IPS-20b (cell line): Measurements from ENCODE around the gene ADARB2.

Experiments
- H3K27ac ChIP-seq: one replicate; pipeline ENCODE4 v1.5.1; 2013; ENCODE audit warnings: low read length
- H3K27me3 ChIP-seq: 2 replicates; pipeline ENCODE4 v1.6.1; 2013; ENCODE audit warnings: mild to moderate bottlenecking, low read length, inconsistent platforms; ENCODE audit not compliant: insufficient read depth
- H3K36me3 ChIP-seq: 2 replicates; pipeline ENCODE4 v1.6.1; 2013; ENCODE audit warnings: low read depth, mild to moderate bottlenecking, inconsistent platforms, low read length, moderate library complexity; ENCODE audit not compliant: insufficient read depth
- H3K4me1 ChIP-seq: 2 replicates; pipeline ENCODE4 v1.6.1; 2013; ENCODE audit warnings: mild to moderate bottlenecking, control low read depth, inconsistent platforms, low read length, moderate library complexity; ENCODE audit not compliant: insufficient read depth
- H3K4me3 ChIP-seq: 2 replicates; pipeline ENCODE4 v1.5.1; 2013; ENCODE audit warnings: mild to moderate bottlenecking, low read length, inconsistent platforms
- H3K9ac ChIP-seq: 2 replicates; pipeline ENCODE4 v1.6.1; 2013; ENCODE audit warnings: low read depth, mild to moderate bottlenecking, inconsistent platforms, low read length, moderate library complexity
- H3K9me3 ChIP-seq: 2 replicates; pipeline ENCODE4 v1.6.1; 2013; ENCODE audit warnings: mild to moderate bottlenecking, low read depth, low read length, inconsistent platforms; ENCODE audit not compliant: insufficient read depth

ADARB2 gene

DNA sequence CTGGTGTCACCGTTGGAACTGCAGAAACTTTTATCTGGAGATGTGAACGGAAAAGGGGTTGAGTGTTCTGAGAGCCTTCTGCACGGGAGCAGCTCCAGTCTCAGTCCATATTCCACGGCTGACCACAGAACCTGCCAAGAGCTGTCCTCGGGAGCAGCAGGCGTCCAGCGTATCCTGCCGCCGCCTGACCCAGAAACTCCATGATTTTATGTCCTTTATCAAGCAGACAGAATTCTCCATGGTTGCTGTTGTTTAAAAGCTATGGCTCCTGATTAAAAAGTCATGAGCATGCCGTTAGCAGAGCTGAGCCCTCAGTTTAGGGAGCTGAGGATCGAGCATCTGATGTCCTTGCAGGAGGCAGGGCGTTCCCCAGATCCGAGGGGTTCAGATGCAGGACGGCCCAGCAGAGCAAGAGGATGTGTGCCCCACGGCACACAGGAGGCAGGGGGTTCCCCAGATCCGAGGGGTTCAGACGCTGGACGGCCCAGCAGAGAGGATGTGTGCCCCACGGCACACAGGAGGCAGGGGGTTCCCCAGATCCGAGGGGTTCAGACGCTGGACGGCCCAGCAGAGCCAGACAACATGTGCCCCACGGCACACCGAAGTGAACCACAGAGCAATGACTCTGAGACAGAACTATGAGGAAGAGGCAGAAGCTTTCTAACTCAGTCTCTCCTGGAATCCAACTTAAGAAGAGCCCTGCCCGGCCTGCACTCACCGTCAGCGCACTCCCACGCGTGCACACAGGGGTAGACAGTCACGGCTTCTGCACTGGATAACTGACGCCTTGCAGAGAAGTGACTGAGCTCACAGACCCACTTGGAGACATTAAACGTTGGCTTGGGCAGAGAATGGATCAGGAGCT is 584.7 kb downstream of the ADARB2 start:
- H3K4me1 ChIP-seq: no peaks in the 10 kb centered on the region
- H3K36me3 ChIP-seq: no peaks in the 10 kb centered on the region
- no peak overlapping the region for H3K27ac ChIP-seq
- no peak overlapping the region for H3K4me3 ChIP-seq
- no peaks in the 10 kb centered on the region for H3K9me3 ChIP-seq
- 0 out of 2 replicates have a peak, but pooled peaks cover 3% of the 10 kb centered on the region for H3K27me3 ChIP-seq
- no peak overlapping the region for H3K9ac ChIP-seq

DNA sequence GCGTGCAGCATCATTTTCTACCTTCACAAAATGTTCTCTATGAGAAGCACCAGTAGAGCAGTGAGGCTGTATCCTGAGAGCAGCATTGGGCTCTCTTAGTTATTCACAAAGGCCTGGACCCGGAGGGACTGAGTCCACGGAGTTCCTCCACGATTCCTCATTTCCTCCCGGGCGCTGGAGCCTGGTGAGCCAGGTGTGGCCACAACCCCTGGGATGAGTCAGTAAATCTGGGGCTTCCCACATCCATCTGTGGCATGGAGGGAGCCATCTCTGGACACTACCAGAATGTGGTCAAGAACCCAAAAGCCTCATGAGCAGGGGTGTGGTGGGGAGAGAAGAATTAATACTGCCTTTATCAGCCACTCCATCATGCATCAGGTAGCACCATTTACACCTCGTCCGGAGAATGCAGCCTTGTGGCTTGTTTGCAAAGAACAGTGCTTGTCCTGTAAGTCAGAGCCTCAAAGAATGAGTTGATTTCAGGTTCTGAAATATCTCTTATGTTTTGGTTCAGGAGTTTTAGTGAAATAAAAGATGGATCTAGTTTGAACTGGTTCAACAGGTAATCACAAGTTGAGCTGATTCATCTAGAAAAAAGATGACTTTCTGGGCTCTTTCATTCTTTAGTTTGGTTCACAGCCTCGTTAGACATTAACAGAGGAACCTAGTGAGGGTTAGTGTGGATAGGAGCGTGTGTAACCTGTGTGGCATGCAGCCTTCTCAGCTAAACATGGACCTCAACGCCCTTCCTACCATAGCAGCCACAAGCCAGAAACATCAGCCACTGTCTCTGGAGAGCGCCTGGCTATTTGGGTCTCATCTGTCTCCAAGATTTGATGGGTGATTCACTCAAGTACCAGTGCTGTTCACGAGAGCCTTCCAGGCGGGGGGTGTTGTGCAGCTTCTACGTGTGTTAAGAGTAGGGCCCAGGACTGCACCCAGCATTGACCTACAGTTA is 586.0 kb downstream of the ADARB2 start:
- Histone ChIP-seq H3K27ac (no peak overlapping the region), H3K4me3 (no peak overlapping the region), H3K9ac (no peak overlapping the region), H3K27me3 (0 out of 2 replicates have a peak, but pooled peaks cover 3% of the 10 kb centered on the region), H3K36me3 (no peaks in the 10 kb centered on the region), H3K4me1 (no peaks in the 10 kb centered on the region), H3K9me3 (no peaks in the 10 kb centered on the region)

DNA sequence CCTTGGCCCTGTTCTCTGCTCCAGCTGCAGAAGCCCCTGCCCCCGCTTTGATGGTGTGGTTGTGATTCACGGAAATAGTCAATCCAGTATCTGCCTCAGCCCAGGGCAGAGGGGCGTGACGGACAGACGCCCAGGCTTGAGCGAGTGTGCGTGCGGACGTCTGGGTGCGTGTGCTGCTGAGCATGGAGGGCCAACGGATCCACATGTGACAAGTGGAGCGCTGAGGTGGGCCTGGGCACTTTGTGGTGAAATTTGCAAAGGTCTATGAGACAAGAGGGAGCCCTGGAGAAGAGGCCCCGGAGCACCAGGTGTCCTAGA is 586.7 kb downstream of the ADARB2 start:
- H3K4me1 ChIP-seq: no peaks in the 10 kb centered on the region
- peaks cover 7% of the 10 kb centered on the region; the same call in 1 of the 2 replicates for H3K9me3 ChIP-seq
- H3K27ac ChIP-seq: no peak overlapping the region
- no peak overlapping the region for H3K4me3 ChIP-seq
- no peaks in the 10 kb centered on the region for H3K36me3 ChIP-seq
- H3K27me3 ChIP-seq: 0 out of 2 replicates have a peak, but pooled peaks cover 3% of the 10 kb centered on the region
- no peak overlapping the region for H3K9ac ChIP-seq

DNA sequence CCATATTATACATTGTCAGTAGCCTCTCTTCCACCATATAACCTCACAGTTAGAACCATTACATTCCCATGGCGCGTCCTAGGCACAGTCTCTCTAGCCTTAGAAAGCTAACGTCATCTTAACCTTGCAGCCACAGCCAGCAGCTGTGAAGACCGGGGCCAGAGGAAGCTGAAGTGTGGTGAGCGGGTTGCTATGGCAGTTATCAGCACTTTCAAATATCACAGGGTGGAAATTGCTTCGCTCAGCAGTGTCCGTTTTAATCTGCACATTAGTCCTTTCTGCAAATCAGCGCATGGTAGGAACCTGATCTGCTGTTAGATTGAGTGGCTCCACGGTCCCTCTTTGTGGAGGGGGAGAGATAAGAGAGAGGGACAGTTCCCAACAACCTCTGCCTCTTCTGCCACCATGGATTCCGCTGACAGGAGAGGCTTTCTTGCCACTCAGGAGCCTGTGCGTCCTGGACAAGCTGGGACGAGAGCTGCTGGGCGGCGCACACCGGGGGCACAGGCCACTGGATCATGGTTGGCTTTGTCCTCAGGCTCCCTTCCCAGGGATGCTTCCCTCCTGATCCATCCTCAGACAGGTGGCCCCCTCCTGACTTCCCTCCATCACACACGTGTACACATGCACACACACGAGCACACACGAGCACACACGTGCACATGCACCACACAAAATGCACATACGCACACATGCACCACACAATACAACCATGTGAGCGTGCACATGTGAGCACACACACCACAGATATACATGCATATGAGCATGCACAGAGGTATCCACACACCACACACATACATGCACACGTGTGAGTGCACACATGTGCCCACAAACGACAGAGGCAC is 587.3 kb downstream of the ADARB2 start:
- Histone ChIP-seq H3K9ac (no peak overlapping the region), H3K27me3 (0 out of 2 replicates have a peak, but pooled peaks cover 3% of the 10 kb centered on the region), H3K36me3 (no peaks in the 10 kb centered on the region), H3K9me3 (peaks cover 7% of the 10 kb centered on the region; the same call in 1 of the 2 replicates), H3K4me1 (no peaks in the 10 kb centered on the region), H3K4me3 (no peak overlapping the region), H3K27ac (no peak overlapping the region)

DNA sequence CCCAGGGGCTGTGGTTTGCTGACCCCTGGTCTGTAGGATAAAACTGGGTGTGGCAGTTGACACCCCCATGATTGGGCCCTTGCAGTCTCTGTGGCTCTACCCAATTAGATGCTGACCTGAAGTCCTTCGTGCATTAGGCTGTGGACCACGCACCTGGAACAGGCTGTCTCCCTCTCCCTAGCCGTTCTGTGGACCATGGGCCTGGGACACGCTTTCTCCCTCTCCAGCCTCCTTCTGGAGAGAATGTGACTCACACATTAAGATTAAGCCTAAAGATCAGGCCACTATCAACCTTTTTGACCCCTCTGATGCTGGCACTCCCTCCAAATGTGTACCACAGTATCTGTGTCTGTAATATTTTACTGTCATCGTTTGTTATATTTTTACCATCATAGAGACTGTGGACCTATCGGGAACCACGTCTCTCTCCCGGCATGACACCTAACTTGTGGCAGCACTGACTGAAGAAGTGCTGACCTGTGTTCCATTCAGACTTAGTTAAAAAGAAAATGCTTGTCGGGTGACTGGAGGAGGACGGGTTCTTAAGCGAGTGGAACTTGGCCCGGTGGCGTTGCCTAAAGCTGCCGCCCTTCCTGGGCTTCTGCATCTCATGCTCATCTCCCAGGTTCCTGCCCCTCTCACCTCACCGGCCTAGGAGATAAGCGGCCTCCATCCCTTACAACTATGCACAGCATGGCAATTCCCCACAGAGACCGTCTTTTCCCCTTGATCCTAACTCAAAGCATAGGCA is 588.3 kb downstream of the ADARB2 start:
- Histone ChIP-seq H3K4me3 (no peak overlapping the region), H3K4me1 (no peaks in the 10 kb centered on the region), H3K27ac (no peak overlapping the region), H3K36me3 (no peaks in the 10 kb centered on the region), H3K27me3 (0 out of 2 replicates have a peak, but pooled peaks cover 3% of the 10 kb centered on the region), H3K9ac (no peak overlapping the region), H3K9me3 (peaks cover 7% of the 10 kb centered on the region; the same call in 1 of the 2 replicates)

DNA sequence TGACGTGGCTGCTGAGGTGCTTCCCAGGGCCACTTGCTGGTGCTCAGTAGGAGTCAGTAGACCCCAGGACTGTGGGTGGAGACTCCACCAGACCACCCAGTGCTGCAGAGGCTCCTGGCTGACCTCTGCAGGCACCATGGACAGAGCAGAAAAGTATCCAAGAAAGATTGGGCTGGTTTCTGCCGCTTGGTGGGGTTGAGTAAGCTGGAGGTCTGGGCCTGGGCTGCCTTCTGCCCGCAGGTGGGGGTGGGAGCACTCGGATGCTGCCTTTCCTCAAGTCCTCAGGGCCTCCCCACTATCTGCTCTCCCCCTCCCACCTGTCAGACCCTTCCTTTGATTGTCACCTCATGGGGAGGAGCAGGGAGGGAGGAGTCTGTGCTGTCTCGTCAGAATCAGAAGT is 589.5 kb downstream of the ADARB2 start:
- no peak overlapping the region for H3K4me3 ChIP-seq
- no peak overlapping the region for H3K9ac ChIP-seq
- H3K9me3 ChIP-seq: peaks cover 7% of the 10 kb centered on the region; the same call in 1 of the 2 replicates
- no peaks in the 10 kb centered on the region for H3K27me3 ChIP-seq
- no peak overlapping the region for H3K27ac ChIP-seq
- no peaks in the 10 kb centered on the region for H3K36me3 ChIP-seq
- H3K4me1 ChIP-seq: no peaks in the 10 kb centered on the region

DNA sequence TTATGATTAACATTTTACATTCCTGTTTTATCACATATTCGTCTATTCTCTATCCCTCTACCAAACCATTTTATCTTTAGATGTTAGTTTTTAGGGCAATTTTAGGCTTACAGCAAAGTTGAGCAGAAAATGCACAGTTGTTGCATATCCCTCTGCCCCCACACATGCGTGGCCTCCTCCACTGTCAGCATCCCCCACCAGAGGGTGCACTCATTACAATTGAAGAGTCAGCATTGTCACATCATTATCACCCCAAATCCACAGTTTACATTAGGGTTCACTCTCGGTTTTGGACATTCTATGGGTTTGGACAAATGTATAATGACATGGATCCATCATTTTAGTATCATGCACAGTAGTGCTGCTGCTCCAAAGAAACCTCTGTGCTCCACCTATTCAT is 594.7 kb downstream of the ADARB2 start:
- Histone ChIP-seq H3K27ac (no peak overlapping the region), H3K9me3 (peaks cover 7% of the 10 kb centered on the region; the same call in 1 of the 2 replicates), H3K9ac (no peak overlapping the region), H3K27me3 (no peaks in the 10 kb centered on the region), H3K4me1 (no peaks in the 10 kb centered on the region), H3K36me3 (no peaks in the 10 kb centered on the region), H3K4me3 (no peak overlapping the region)

DNA sequence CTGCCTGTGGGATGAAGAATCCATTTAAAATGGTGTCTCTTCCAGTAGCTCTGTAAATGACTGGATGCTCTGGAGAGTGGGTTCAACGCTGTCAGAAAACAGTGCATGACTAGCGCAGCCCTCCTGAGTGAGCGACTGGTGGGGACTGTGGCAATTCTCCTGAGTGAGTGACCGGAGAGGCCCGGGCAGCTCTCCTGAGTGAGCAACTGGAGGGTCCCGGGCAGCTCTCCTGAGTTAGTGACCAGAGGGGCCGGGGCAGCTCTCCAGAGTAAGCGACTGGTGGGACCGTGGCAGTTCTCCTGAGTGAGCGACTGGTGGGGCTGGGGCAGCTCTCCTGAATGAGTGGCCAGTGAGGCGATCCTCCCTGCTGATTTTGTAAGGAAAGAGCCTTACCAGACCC is 595.6 kb downstream of the ADARB2 start:
- H3K9me3 ChIP-seq: peaks cover 7% of the 10 kb centered on the region; the same call in 1 of the 2 replicates
- no peaks in the 10 kb centered on the region for H3K36me3 ChIP-seq
- no peak overlapping the region for H3K4me3 ChIP-seq
- no peak overlapping the region for H3K9ac ChIP-seq
- no peak overlapping the region for H3K27ac ChIP-seq
- H3K4me1 ChIP-seq: no peaks in the 10 kb centered on the region
- H3K27me3 ChIP-seq: no peaks in the 10 kb centered on the region

DNA sequence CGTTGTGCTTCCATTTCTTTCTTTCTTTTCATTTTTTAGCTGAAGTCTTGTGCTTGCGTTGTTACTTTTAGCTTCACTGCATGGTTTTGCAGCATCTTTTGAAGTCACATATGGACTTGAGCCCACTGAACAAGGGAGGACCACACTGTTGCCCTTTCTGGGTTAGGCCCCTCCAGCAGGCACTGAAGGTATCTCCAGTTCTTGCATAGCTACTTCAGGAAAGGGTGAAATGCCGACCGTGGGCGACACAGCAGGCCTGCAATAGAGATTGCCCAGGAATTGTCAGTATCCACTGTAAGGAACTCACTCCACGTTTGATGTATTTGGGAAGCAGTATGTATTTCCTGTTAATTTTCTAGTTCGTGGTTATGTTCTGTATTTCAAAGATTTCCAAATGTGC is 596.1 kb downstream of the ADARB2 start:
- H3K9me3 ChIP-seq: peaks cover 7% of the 10 kb centered on the region; the same call in 1 of the 2 replicates
- H3K4me1 ChIP-seq: no peaks in the 10 kb centered on the region
- H3K4me3 ChIP-seq: no peak overlapping the region
- no peaks in the 10 kb centered on the region for H3K36me3 ChIP-seq
- H3K9ac ChIP-seq: no peak overlapping the region
- no peaks in the 10 kb centered on the region for H3K27me3 ChIP-seq
- no peak overlapping the region for H3K27ac ChIP-seq

DNA sequence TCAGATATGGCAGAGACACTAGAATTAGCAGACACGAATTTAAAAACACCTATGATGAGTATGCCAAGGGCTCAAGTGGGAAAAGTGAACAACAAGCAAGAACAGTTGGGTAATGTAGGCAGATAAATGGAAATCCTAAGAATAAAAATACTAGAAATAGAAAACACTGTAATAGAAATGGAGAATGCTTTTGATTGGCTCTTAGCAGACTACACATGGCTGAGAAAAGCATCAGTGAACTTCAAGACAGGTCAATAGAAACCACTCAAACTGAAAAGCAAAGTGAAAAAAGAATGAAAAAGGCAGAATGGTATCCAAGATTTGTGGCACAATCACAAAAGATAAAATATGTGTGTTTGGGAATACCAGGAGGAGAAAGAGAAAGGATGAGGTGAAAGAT is 598.8 kb downstream of the ADARB2 start:
- no peaks in the 10 kb centered on the region for H3K27me3 ChIP-seq
- no peak overlapping the region for H3K27ac ChIP-seq
- no peaks in the 10 kb centered on the region for H3K9me3 ChIP-seq

More for the DNA sequence above, 598.8 kb downstream of the ADARB2 start:
- Histone ChIP-seq H3K9ac (no peak overlapping the region), H3K4me3 (no peak overlapping the region), H3K4me1 (no peaks in the 10 kb centered on the region), H3K36me3 (no peaks in the 10 kb centered on the region)
